Neural cell (in vitro differentiated cells): Measurements from ENCODE around the gene HOXA3. TPM values are rescaled to one million over a fixed set of nuclear protein-coding genes. Genes with fewer than 3 reads are reported as not detected.

ENCODE experiments used
- H2AFZ ChIP-seq: fragments of 200-600, 300-800 bp; sonication (generic), shearing (Covaris generic); 2 replicates; pipeline ENCODE4 v1.6.0; 2014; ENCODE audit warnings: low read depth, mild to moderate bottlenecking, antibody characterized with exemption, low read length, moderate library complexity
- H3F3A ChIP-seq: fragments of 200-600 bp; shearing (Covaris generic); 2 replicates; pipeline ENCODE4 v1.6.1; 2016; ENCODE audit warnings: mild to moderate bottlenecking, moderate library complexity, mixed read lengths, antibody characterized with exemption, low read length; ENCODE audit not compliant: insufficient read depth, poor library complexity, severe bottlenecking
- H3K27ac ChIP-seq: fragments of 200-600, 300-800 bp; sonication (generic), shearing (Covaris generic); 2 replicates; pipeline ENCODE4 v1.5.1; 2014; ENCODE audit warnings: mild to moderate bottlenecking, low read length, moderate library complexity
- H3K27me3 ChIP-seq: fragments of 300-800, 200-600 bp; sonication (generic), shearing (Covaris generic); 2 replicates; pipeline ENCODE4 v1.6.0; 2014; ENCODE audit warnings: mild to moderate bottlenecking, low read depth, low read length, moderate library complexity; ENCODE audit not compliant: insufficient read depth
- H3K36me3 ChIP-seq: fragments of 300-800, 200-600 bp; sonication (generic), shearing (Covaris generic); 2 replicates; pipeline ENCODE4 v1.5.1; 2014; ENCODE audit warnings: mild to moderate bottlenecking, antibody characterized with exemption, low read length, moderate library complexity; ENCODE audit not compliant: insufficient read depth
- H3K4me2 ChIP-seq: fragments of 300-800, 200-600 bp; sonication (generic), shearing (Covaris generic); 2 replicates; pipeline ENCODE4 v1.6.0; 2014; ENCODE audit warnings: mild to moderate bottlenecking, low read length
- H3K4me3 ChIP-seq: fragments of 300-800, 200-600 bp; sonication (generic), shearing (Covaris generic); 2 replicates; pipeline ENCODE4 v1.5.1; 2014; ENCODE audit warnings: mild to moderate bottlenecking, low read length, moderate library complexity
- H3K79me2 ChIP-seq: fragments of 200-600 bp; shearing (Covaris generic); replicated peaks from 2 replicates; pipeline ENCODE4 v1.6.0; 2014; ENCODE audit warnings: mild to moderate bottlenecking, low read length, moderate library complexity; ENCODE audit not compliant: insufficient read depth
- H3K9ac ChIP-seq: fragments of 300-800, 200-600 bp; sonication (generic), shearing (Covaris generic); 2 replicates; pipeline ENCODE4 v1.6.1; 2016; ENCODE audit warnings: mild to moderate bottlenecking, low read length, mixed read lengths
- H3K9me2 ChIP-seq: fragments of 200-600 bp; shearing (Covaris generic); 2 replicates; pipeline ENCODE4 v1.6.1; 2016; ENCODE audit warnings: mild to moderate bottlenecking, low read length, mixed read lengths; ENCODE audit not compliant: insufficient read depth
- H3K9me3 ChIP-seq: fragments of 200-600, 300-800 bp; sonication (generic), shearing (Covaris generic); 2 replicates; pipeline ENCODE4 v1.6.1; 2016; ENCODE audit warnings: mild to moderate bottlenecking, mixed run types, low read length, moderate library complexity, mixed read lengths
- H4K20me1 ChIP-seq: fragments of 200-600 bp; shearing (Covaris generic); 2 replicates; pipeline ENCODE4 v1.6.1; 2016; ENCODE audit warnings: mild to moderate bottlenecking, mixed run types; ENCODE audit not compliant: insufficient read depth
- EP300 ChIP-seq: fragments of 450-650 bp; conservative IDR thresholded peaks from 2 replicates; pipeline ENCODE4 v1.6.1; 2014; ENCODE audit warnings: antibody characterized with exemption, mild to moderate bottlenecking, moderate library complexity; ENCODE audit not compliant: poor library complexity, severe bottlenecking
- EZH2 ChIP-seq: fragments of 200-600, 300-800 bp; shearing (Covaris generic), sonication (generic); IDR thresholded peaks from 2 replicates; pipeline ENCODE4 v1.6.1; 2014; ENCODE audit warnings: antibody characterized with exemption, low read length, borderline replicate concordance, mild to moderate bottlenecking; ENCODE audit not compliant: insufficient read depth, poor library complexity, severe bottlenecking
- MXI1 ChIP-seq: fragments of 450-650 bp; conservative IDR thresholded peaks from 2 replicates; pipeline ENCODE4 v1.6.1; 2014; ENCODE audit warnings: antibody characterized with exemption, mild to moderate bottlenecking; ENCODE audit not compliant: poor library complexity, severe bottlenecking
- RAD21 ChIP-seq: fragments of 450-650 bp; conservative IDR thresholded peaks from 2 replicates; pipeline ENCODE4 v1.6.1; 2014; ENCODE audit warnings: antibody characterized with exemption, mild to moderate bottlenecking, moderate library complexity
- TAF1 ChIP-seq: IDR thresholded peaks from 2 replicates; pipeline ENCODE4 v1.6.1; 2012; ENCODE audit warnings: low read depth
- polyA plus RNA-seq: library from polyadenylated mRNA; depleted of rRNA; stranded (reverse); fragments of >200 nt; gene quantifications from 2 replicates; pipeline ENCODE4 v1.2.3, GENCODE V29; 2014
- TF ChIP-seq, protein P1 (sequence below): IDR thresholded peaks from 2 replicates; pipeline ENCODE4 v1.6.1; 2012; ENCODE audit warnings: borderline replicate concordance
- TF ChIP-seq, protein P2 (sequence below): fragments of 450-650 bp; IDR thresholded peaks from 2 replicates; pipeline ENCODE4 v1.5.1; 2014; ENCODE audit warnings: antibody characterized with exemption, mild to moderate bottlenecking, moderate library complexity; ENCODE audit not compliant: poor library complexity, severe bottlenecking

HOXA3 gene
- polyA plus RNA-seq, 1 donor from 2014 or later: not detected

DNA sequence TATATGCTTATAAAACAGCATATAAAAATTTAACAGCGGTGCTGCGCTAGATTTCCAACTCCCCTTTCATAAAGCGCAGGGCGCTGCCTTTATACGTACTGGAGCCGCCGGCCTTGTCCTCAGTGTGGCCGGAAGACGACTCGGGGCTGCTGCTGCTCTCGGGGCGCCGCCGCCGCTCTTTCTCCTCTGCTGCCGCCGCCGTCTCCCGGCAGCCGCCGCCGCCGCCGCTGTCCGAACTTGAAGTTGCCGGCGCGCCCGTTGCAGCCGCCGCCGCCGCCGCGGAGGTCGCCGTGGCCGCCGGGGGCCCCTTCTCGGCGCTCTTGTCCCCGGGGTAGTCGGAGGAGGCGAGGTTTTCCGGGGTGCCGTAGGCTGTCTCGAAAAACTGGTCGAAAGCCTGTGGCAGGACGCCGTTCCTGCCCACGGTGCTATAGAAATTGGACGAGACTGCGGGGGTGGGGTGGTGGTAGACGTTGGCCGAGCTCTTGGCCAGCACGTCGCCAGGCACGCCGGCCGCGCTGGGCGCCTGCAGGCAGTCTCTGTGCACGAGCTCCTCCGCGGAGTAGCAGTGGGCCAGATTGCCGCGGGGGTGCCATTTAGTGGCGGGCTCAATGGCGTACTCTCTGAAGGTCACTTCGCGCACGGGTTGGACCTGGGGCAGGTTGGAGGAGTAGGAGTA is 32.1 kb upstream of the HOXA3 start:
- no peaks in the 10 kb centered on the region for H3K36me3 ChIP-seq
- no peak overlapping the region for H2AFZ ChIP-seq
- H3K9ac ChIP-seq: no peak overlapping the region
- H3K9me3 ChIP-seq: peaks cover 7% of the 10 kb centered on the region
- TF ChIP-seq TAF1 (no peak), MXI1 (no peak), EP300 (no peak), RAD21 (no peak)
- TF ChIP-seq, protein P1, sequence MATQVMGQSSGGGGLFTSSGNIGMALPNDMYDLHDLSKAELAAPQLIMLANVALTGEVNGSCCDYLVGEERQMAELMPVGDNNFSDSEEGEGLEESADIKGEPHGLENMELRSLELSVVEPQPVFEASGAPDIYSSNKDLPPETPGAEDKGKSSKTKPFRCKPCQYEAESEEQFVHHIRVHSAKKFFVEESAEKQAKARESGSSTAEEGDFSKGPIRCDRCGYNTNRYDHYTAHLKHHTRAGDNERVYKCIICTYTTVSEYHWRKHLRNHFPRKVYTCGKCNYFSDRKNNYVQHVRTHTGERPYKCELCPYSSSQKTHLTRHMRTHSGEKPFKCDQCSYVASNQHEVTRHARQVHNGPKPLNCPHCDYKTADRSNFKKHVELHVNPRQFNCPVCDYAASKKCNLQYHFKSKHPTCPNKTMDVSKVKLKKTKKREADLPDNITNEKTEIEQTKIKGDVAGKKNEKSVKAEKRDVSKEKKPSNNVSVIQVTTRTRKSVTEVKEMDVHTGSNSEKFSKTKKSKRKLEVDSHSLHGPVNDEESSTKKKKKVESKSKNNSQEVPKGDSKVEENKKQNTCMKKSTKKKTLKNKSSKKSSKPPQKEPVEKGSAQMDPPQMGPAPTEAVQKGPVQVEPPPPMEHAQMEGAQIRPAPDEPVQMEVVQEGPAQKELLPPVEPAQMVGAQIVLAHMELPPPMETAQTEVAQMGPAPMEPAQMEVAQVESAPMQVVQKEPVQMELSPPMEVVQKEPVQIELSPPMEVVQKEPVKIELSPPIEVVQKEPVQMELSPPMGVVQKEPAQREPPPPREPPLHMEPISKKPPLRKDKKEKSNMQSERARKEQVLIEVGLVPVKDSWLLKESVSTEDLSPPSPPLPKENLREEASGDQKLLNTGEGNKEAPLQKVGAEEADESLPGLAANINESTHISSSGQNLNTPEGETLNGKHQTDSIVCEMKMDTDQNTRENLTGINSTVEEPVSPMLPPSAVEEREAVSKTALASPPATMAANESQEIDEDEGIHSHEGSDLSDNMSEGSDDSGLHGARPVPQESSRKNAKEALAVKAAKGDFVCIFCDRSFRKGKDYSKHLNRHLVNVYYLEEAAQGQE: no peak
- no peaks in the 10 kb centered on the region for H4K20me1 ChIP-seq
- no peaks in the 10 kb centered on the region for H3K9me2 ChIP-seq
- H3K27ac ChIP-seq: no peak overlapping the region
- peaks cover 100% of the 10 kb centered on the region for H3K27me3 ChIP-seq
- H3K79me2 ChIP-seq: no peaks in the 10 kb centered on the region
- no peak overlapping the region for H3K4me2 ChIP-seq
- H3F3A ChIP-seq: no peaks in the 10 kb centered on the region
- no peak overlapping the region for H3K4me3 ChIP-seq

DNA sequence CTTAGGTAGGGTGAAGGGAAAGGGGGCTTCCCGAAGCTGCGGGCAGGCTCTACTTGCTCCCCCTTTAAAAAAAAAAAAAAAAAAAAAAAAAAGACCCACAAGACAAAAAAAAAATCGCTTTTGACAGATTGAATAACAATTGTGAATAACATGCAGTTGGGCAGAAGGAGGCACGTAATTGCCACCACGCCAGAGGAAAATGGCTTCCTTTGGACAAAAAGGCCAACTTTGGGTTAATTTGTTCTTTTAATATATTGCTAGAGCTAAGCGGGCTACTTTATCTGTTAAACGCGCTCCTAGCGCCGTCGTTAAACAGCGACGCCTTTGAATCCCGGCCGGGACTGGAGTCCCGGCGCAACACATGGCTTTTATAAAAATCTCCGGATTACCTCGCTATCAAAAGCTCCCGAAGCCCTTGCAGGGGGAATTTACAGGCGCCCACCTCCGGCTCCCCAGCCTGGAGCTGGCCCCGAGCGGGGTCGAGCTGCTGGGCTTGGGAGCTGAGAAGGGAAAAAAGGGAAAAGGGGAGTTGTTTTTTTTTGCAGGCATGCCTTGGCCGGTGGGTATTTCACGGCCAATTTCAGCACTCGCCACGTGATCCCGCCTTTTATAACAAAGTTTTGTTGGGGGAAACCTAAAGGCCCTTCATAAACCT is 31.4 kb upstream of the HOXA3 start:
- Histone ChIP-seq H3K9ac (no peak overlapping the region), H4K20me1 (no peaks in the 10 kb centered on the region), H3F3A (no peaks in the 10 kb centered on the region), H3K4me2 (no peak overlapping the region), H3K9me2 (no peaks in the 10 kb centered on the region), H2AFZ (no peak overlapping the region), H3K4me3 (no peak overlapping the region), H3K9me3 (peaks cover 14% of the 10 kb centered on the region), H3K79me2 (no peaks in the 10 kb centered on the region), H3K27me3 (peaks cover 100% of the 10 kb centered on the region), H3K27ac (no peak overlapping the region), H3K36me3 (no peaks in the 10 kb centered on the region)
- TF ChIP-seq MXI1 (no peak), TAF1 (no peak), RAD21 (no peak), EZH2 (peak; percentile 84)
- TF ChIP-seq, protein P2, sequence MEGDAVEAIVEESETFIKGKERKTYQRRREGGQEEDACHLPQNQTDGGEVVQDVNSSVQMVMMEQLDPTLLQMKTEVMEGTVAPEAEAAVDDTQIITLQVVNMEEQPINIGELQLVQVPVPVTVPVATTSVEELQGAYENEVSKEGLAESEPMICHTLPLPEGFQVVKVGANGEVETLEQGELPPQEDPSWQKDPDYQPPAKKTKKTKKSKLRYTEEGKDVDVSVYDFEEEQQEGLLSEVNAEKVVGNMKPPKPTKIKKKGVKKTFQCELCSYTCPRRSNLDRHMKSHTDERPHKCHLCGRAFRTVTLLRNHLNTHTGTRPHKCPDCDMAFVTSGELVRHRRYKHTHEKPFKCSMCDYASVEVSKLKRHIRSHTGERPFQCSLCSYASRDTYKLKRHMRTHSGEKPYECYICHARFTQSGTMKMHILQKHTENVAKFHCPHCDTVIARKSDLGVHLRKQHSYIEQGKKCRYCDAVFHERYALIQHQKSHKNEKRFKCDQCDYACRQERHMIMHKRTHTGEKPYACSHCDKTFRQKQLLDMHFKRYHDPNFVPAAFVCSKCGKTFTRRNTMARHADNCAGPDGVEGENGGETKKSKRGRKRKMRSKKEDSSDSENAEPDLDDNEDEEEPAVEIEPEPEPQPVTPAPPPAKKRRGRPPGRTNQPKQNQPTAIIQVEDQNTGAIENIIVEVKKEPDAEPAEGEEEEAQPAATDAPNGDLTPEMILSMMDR: no peak
